ENCODE results near the gene DNTTIP2. TPM values are rescaled to one million over a fixed set of nuclear protein-coding genes. Genes with fewer than 3 reads are reported as not detected.

DNTTIP2 gene
- total RNA-seq, 1 experiment from 2014 or later, result 61.5 TPM

DNA sequence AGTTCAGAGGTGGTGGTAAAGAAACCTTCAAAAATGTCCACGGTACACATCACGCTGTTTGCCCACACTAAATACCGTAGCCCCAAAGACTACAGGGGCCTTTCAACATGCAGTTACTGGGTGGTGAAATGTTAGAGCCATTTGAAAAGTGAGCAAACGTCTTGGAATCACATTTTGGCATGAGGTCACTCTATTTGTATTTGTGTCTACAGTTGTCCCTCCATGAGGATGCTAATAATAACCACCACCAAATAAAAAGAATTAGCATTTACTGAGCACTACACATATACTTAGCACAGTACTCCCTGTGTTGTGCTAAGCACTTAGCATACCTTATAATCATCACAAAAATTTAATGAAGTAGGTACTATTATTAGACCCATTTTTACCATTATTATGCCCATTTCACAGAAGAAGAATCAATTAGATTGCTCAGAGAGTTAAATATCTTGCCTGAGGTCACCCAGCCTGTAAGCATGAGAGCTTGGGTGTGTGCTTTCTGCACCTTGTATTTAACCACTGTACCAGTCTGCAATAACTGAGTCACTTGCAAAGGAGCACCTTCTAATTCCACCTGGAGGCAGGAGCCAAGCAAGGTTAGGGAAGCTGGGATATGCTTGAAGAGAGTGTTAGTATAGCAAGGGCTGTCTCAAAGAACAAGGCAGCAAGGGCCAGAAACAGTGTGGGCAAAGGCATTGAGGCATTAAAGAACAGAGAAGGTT lies 57.4 kb downstream of the DNTTIP2 start (continued):
- TF ChIP-seq, protein P1, sequence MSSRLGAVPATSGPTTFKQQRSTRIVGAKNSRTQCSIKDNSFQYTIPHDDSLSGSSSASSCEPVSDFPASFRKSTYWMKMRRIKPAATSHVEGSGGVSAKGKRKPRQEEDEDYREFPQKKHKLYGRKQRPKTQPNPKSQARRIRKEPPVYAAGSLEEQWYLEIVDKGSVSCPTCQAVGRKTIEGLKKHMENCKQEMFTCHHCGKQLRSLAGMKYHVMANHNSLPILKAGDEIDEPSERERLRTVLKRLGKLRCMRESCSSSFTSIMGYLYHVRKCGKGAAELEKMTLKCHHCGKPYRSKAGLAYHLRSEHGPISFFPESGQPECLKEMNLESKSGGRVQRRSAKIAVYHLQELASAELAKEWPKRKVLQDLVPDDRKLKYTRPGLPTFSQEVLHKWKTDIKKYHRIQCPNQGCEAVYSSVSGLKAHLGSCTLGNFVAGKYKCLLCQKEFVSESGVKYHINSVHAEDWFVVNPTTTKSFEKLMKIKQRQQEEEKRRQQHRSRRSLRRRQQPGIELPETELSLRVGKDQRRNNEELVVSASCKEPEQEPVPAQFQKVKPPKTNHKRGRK (CRISPR knock-in tag; IDR thresholded peaks at IDR 0.05; ENCODE audit: borderline replicate concordance), result no peak

DNA sequence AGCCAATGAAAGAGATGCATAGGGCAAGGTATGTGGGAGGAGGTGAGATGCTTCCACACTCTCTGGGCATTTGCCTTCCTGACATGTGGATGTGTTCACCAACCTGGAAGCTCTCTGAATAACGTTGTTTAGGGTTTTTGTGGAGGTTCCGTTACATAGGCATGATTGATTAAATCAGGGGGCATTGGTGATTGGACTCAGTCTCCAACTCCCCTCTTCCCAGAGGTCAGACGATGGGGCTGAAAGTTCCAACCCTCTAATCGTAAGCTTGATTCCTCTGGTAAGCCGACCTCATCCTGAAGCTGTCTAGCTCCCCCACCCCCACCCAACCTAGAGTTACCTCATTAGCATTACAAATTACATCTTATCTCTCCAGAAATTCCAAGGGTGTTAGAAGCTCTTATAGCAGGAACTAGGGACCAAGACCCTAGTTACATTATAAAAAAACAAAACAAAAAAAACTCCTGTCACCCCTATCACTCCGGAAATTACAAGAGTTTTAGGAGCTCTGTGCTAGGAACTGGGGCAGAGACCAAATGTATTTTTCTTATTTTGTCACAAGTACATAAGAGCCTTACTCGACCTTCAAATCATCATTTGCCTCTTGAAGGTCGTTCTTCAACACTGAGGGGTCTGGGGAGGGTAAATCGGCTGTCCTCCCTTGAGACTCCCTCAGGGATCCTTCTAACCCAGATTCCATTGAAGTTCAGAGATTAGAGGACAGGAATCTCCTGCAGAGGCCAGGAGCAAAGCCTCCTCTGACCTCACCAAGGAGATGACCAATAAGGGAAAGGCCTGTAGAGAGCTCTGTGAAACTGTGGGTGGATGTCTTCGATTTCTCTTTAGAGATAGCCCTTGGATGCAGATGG lies 58.2 kb downstream of the DNTTIP2 start:
- ChIA-PET CTCF (interaction anchor here (0.5 to 4.4 kb wide), 15 partner anchors 8 to 219 kb away, joined by 3 to 33 read pairs (median 5); partner anchors contain the start of gene BCAR3), POLR2A (interaction anchor here (1.4 to 2.6 kb wide), 2 partner anchors 24 to 185 kb away, joined by 4 to 13 read pairs; no protein-coding TSS in a partner anchor)
- ATAC-seq (peak; percentile 73), DNase-seq (ENCODE audit: low spot score) (no peak)
- Mint-ChIP-seq H3K36me3 (peaks cover 5% of the 10 kb centered on the region; the same call in 1 of the 2 replicates), H3K9me3 (no peaks in the 10 kb centered on the region; the same call in 1 of the 2 replicates), H3K27me3 (ENCODE audit: low read depth) (no peaks in the 10 kb centered on the region), H3K4me1 (peaks cover 69% of the 10 kb centered on the region), H3K4me3 (peak overlapping the region; percentile 7; the same call in 1 of the 2 replicates), H3K27ac (peak overlapping the region; percentile 88)
- TF ChIP-seq ZNF396 (CRISPR knock-in tag; IDR thresholded peaks at IDR 0.05; ENCODE audit: borderline replicate concordance), result no peak
- no peak for TF ChIP-seq NR3C1 (CRISPR knock-in tag; conservative IDR thresholded peaks at IDR 0.05; ENCODE audit: low read depth)
- TF ChIP-seq, protein P2, sequence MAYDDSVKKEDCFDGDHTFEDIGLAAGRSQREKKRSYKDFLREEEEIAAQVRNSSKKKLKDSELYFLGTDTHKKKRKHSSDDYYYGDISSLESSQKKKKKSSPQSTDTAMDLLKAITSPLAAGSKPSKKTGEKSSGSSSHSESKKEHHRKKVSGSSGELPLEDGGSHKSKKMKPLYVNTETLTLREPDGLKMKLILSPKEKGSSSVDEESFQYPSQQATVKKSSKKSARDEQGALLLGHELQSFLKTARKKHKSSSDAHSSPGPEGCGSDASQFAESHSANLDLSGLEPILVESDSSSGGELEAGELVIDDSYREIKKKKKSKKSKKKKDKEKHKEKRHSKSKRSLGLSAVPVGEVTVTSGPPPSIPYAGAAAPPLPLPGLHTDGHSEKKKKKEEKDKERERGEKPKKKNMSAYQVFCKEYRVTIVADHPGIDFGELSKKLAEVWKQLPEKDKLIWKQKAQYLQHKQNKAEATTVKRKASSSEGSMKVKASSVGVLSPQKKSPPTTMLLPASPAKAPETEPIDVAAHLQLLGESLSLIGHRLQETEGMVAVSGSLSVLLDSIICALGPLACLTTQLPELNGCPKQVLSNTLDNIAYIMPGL (CRISPR knock-in tag; IDR thresholded peaks at IDR 0.05), result no peak
- TF ChIP-seq, protein P3, sequence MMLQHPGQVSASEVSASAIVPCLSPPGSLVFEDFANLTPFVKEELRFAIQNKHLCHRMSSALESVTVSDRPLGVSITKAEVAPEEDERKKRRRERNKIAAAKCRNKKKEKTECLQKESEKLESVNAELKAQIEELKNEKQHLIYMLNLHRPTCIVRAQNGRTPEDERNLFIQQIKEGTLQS (CRISPR knock-in tag; conservative IDR thresholded peaks at IDR 0.05), result no peak
- TF ChIP-seq, protein P4, sequence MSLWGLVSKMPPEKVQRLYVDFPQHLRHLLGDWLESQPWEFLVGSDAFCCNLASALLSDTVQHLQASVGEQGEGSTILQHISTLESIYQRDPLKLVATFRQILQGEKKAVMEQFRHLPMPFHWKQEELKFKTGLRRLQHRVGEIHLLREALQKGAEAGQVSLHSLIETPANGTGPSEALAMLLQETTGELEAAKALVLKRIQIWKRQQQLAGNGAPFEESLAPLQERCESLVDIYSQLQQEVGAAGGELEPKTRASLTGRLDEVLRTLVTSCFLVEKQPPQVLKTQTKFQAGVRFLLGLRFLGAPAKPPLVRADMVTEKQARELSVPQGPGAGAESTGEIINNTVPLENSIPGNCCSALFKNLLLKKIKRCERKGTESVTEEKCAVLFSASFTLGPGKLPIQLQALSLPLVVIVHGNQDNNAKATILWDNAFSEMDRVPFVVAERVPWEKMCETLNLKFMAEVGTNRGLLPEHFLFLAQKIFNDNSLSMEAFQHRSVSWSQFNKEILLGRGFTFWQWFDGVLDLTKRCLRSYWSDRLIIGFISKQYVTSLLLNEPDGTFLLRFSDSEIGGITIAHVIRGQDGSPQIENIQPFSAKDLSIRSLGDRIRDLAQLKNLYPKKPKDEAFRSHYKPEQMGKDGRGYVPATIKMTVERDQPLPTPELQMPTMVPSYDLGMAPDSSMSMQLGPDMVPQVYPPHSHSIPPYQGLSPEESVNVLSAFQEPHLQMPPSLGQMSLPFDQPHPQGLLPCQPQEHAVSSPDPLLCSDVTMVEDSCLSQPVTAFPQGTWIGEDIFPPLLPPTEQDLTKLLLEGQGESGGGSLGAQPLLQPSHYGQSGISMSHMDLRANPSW (CRISPR knock-in tag; conservative IDR thresholded peaks at IDR 0.05; ENCODE audit: low read depth), result no peak
- no peak for TF ChIP-seq ZBTB21 (CRISPR knock-in tag; IDR thresholded peaks at IDR 0.05; ENCODE audit: borderline replicate concordance)
- TF ChIP-seq, protein P5, sequence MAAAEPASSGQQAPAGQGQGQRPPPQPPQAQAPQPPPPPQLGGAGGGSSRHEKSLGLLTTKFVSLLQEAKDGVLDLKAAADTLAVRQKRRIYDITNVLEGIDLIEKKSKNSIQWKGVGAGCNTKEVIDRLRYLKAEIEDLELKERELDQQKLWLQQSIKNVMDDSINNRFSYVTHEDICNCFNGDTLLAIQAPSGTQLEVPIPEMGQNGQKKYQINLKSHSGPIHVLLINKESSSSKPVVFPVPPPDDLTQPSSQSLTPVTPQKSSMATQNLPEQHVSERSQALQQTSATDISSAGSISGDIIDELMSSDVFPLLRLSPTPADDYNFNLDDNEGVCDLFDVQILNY (CRISPR knock-in tag; IDR thresholded peaks at IDR 0.05), result no peak
- TF ChIP-seq RELA (CRISPR knock-in tag; IDR thresholded peaks at IDR 0.05; ENCODE audit: borderline replicate concordance), result no peak
- TF ChIP-seq, protein P6, sequence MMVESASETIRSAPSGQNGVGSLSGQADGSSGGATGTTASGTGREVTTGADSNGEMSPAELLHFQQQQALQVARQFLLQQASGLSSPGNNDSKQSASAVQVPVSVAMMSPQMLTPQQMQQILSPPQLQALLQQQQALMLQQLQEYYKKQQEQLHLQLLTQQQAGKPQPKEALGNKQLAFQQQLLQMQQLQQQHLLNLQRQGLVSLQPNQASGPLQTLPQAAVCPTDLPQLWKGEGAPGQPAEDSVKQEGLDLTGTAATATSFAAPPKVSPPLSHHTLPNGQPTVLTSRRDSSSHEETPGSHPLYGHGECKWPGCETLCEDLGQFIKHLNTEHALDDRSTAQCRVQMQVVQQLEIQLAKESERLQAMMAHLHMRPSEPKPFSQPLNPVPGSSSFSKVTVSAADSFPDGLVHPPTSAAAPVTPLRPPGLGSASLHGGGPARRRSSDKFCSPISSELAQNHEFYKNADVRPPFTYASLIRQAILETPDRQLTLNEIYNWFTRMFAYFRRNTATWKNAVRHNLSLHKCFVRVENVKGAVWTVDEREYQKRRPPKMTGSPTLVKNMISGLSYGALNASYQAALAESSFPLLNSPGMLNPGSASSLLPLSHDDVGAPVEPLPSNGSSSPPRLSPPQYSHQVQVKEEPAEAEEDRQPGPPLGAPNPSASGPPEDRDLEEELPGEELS (CRISPR knock-in tag; IDR thresholded peaks at IDR 0.05), result no peak
